GM19395 (cell line): ENCODE measurements around the gene KANSL1.

Experiments
- ATAC-seq: cut with Tn5 transposase; IDR thresholded peaks from one replicate; pipeline ENCODE4 v1.9.1; 2021; ENCODE audit warnings: mild to moderate bottlenecking, moderate library complexity; ENCODE audit not compliant: unreplicated experiment

The KANSL1 gene

GRCh38 chr17:46002973-46003316 is 190.3 kb downstream of the KANSL1 start:
- ATAC-seq = no peak

DNA sequence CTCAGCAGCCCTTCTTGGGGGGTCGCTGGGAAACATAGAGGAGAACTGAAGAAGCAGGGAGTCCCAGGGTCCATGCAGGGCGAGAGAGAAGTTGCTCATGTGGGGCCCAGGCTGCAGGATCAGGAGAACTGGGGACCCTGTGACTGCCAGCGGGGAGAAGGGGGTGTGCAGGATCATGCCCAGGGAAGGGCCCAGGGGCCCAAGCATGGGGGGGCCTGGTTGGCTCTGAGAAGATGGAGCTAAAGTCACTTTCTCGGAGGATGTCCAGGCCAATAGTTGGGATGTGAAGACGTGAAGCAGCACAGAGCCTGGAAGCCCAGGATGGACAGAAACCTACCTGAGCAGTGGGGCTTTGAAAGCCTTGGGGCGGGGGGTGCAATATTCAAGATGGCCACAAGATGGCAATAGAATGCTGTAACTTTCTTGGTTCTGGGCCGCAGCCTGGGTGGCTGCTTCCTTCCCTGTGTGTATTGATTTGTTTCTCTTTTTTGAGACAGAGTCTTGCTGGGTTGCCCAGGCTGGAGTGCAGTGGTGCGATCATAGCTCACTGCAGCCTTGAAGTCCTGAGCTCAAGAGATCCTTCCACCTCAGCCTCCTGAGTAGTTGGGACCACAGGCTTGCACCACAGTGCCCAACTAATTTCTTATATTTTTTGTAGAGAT is 190.8 kb downstream of the KANSL1 start:
- ATAC-seq = no peak

- no peak for ATAC-seq
Observed at GRCh38 chr17:46001390-46002310, 191.6 kb downstream of the KANSL1 start.

GRCh38 chr17:46000757-46001156 is 192.5 kb downstream of the KANSL1 start:
- ATAC-seq = no peak

DNA sequence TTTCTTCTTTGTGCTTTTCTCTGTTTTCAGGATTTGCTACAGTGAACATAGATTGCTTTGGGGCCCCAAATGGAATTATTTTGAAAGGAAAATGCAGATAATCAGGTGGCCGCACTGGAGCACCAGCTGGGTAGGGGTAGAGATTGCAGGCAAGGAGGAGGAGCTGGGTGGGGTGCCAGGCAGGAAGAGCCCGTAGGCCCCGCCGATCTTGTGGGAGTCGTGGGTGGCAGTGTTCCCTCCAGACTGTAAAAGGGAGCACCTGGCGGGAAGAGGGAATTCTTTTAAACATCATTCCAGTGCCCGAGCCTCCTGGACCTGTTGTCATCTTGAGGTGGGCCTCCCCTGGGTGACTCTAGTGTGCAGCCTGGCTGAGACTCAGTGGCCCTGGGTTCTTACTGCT is 192.9 kb downstream of the KANSL1 start:
- no peak for ATAC-seq

GRCh38 chr17:45999900-46000290 is 193.3 kb downstream of the KANSL1 start:
- ATAC-seq = no peak

GRCh38 chr17:45998987-45999899 is 194.0 kb downstream of the KANSL1 start, which contains the start of gene STH:
Gene STH, plus strand, starts transcription at chr17:45999250. Its CDS starts 30 bp downstream, at chr17:45999280.
- no peak for ATAC-seq

DNA sequence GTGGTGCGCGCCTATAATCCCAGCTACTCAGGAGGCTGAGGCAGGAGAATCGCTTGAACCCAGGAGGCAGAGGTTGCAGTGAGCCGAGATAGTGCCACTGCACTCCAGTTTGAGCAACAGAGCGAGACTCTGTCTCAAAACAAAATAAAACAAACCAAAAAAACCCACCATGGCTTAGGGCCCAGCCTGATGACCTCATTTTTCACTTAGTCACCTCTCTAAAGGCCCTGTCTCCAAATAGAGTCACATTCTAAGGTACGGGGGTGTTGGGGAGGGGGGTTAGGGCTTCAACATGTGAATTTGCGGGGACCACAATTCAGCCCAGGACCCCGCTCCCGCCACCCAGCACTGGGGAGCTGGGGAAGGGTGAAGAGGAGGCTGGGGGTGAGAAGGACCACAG is 195.6 kb downstream of the KANSL1 start:
- no peak for ATAC-seq

GRCh38 chr17:45997166-45997565 is 196.1 kb downstream of the KANSL1 start:
- no peak for ATAC-seq

GRCh38 chr17:45996282-45996937 is 196.8 kb downstream of the KANSL1 start:
- no peak for ATAC-seq

- no peak for ATAC-seq
Observed at GRCh38 chr17:45995627-45996270, 197.5 kb downstream of the KANSL1 start.

GRCh38 chr17:45994987-45995386 is 198.2 kb downstream of the KANSL1 start:
- ATAC-seq = no peak

GRCh38 chr17:45993962-45994627 is 199.1 kb downstream of the KANSL1 start:
- ATAC-seq = no peak

DNA sequence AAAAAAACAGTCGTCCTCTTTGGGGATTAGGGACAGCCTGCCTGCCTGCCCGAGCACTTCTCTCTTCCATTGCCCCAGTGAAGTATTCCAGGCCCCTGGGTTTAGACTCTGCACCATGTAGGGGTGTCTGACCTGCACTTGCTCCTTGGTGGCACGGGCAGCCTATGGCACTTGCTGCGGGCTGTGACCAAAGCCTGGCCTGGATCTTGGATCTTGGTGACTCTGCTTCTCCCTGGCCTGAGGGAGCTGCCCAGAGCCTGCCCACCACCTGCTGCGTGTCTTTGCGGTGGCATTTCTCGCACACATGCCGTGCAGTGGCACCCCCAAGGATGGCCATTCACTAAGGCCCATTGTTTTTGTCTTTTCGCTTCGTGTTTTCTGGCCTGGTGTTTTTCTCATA is 200.3 kb downstream of the KANSL1 start:
- ATAC-seq = no peak

GRCh38 chr17:45992175-45992574 is 201.1 kb downstream of the KANSL1 start:
- no peak for ATAC-seq

GRCh38 chr17:45991341-45991740 is 201.9 kb downstream of the KANSL1 start:
- ATAC-seq = no peak

GRCh38 chr17:45990886-45991285 is 202.3 kb downstream of the KANSL1 start:
- ATAC-seq = no peak

DNA sequence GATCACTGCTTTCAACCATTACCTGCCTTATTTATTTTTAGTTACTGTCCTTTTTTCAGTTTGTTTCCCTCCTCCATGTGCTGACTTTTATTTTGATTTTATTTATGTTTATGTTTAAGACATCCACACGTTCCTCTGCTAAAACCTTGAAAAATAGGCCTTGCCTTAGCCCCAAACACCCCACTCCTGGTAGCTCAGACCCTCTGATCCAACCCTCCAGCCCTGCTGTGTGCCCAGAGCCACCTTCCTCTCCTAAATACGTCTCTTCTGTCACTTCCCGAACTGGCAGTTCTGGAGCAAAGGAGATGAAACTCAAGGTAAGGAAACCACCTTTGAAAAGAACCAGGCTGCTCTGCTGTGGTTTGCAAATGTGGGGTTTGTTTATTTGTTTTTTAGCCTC is 203.5 kb downstream of the KANSL1 start:
- ATAC-seq = no peak

DNA sequence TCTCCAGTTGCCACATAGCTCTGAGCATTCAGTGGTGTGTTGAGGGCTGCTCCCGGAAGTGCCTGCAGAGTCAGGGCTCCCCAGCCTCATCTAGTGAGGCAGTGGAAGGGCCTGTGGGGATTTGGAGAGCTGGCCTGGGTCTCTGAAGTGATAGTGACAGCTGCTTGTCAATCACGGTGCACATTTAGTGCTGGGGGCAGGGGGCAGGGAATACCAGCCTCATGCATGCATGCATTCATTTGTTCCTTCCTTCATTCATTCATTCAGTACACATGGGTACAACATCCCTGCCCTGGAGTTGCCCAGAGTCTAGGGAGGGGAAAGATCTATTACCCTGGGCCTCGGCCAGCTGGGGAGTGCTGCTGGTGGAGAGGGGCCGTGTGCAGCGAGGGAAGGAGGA is 205.5 kb downstream of the KANSL1 start:
- ATAC-seq = no peak

GRCh38 chr17:45986056-45986455 is 207.2 kb downstream of the KANSL1 start:
- ATAC-seq = no peak
